ENCODE results near the gene SCN4B.

SCN4B gene

GRCh38 chr11:118088531-118088930, 64.1 kb downstream of the SCN4B start:
- Mint-ChIP-seq H3K4me3 (no peak overlapping the region), H3K27me3 (ENCODE audit: low read depth, poor library complexity) (peaks cover 13% of the 10 kb centered on the region), H3K36me3 (ENCODE audit: low read depth) (no peaks in the 10 kb centered on the region), H3K4me1 (peaks cover 45% of the 10 kb centered on the region), H3K27ac (no peak overlapping the region), H3K9me3 (peaks cover 21% of the 10 kb centered on the region)
- TF ChIP-seq CTCF (IDR thresholded peaks at IDR 0.05), result no peak
- no peak for DNase-seq

- Mint-ChIP-seq H3K4me1 (peaks cover 51% of the 10 kb centered on the region), H3K27me3 (ENCODE audit: low read depth, poor library complexity) (peaks cover 13% of the 10 kb centered on the region), H3K4me3 (no peak overlapping the region), H3K9me3 (peaks cover 21% of the 10 kb centered on the region), H3K27ac (no peak overlapping the region), H3K36me3 (ENCODE audit: low read depth) (no peaks in the 10 kb centered on the region)
- no peak for TF ChIP-seq CTCF (IDR thresholded peaks at IDR 0.05)
- DNase-seq, result no peak
These were observed 64.7 kb downstream of the SCN4B start for GRCh38 chr11:118087931-118088330.

GRCh38 chr11:118086913-118087768, 65.5 kb downstream of the SCN4B start, which contains the start of gene SMIM35:
TSS of gene SMIM35 (minus strand) at chr11:118086963. CDS start at chr11:118086757, 206 bp downstream.
- Mint-ChIP-seq H3K27me3 (ENCODE audit: low read depth, poor library complexity) (peaks cover 13% of the 10 kb centered on the region), H3K27ac (no peak within 1 kb of the TSS), H3K4me3 (no peak within 1 kb of the TSS), H3K9me3 (peaks cover 21% of the 10 kb centered on the region), H3K36me3 (ENCODE audit: low read depth) (no peaks in the 10 kb centered on the region), H3K4me1 (peaks cover 54% of the 10 kb centered on the region)
- no peak for TF ChIP-seq CTCF (IDR thresholded peaks at IDR 0.05)
- no peak for DNase-seq

- no peak for DNase-seq
- Mint-ChIP-seq H3K27ac (no peak overlapping the region), H3K4me3 (no peak overlapping the region), H3K27me3 (ENCODE audit: low read depth, poor library complexity) (peaks cover 13% of the 10 kb centered on the region), H3K36me3 (ENCODE audit: low read depth) (no peaks in the 10 kb centered on the region), H3K9me3 (peaks cover 21% of the 10 kb centered on the region), H3K4me1 (peaks cover 61% of the 10 kb centered on the region)
- no peak for TF ChIP-seq CTCF (IDR thresholded peaks at IDR 0.05)
These were observed 68.0 kb downstream of the SCN4B start for GRCh38 chr11:118084656-118085055.

- DNase-seq, result no peak
- no peak overlapping the region for H3K4me3 Mint-ChIP-seq
- peak overlapping the region; percentile 66 for H3K27ac Mint-ChIP-seq
- H3K4me1 Mint-ChIP-seq, result peaks cover 65% of the 10 kb centered on the region
- H3K36me3 Mint-ChIP-seq (ENCODE audit: low read depth), result no peaks in the 10 kb centered on the region
- H3K9me3 Mint-ChIP-seq, result peaks cover 21% of the 10 kb centered on the region
- H3K27me3 Mint-ChIP-seq (ENCODE audit: low read depth, poor library complexity), result peaks cover 13% of the 10 kb centered on the region
- TF ChIP-seq CTCF (IDR thresholded peaks at IDR 0.05), result no peak
These were observed 68.4 kb downstream of the SCN4B start for GRCh38 chr11:118084247-118084646.
